Middle frontal gyrus (tissue), 1 donor: Measurements from ENCODE around the gene LRCH1.

ENCODE experiments used
- DNase-seq: peaks from one replicate; pipeline ENCODE4 v3.0.0-alpha.2; 2015; ENCODE audit warnings: low spot score; ENCODE audit errors: extremely low spot score

The LRCH1 gene

DNA sequence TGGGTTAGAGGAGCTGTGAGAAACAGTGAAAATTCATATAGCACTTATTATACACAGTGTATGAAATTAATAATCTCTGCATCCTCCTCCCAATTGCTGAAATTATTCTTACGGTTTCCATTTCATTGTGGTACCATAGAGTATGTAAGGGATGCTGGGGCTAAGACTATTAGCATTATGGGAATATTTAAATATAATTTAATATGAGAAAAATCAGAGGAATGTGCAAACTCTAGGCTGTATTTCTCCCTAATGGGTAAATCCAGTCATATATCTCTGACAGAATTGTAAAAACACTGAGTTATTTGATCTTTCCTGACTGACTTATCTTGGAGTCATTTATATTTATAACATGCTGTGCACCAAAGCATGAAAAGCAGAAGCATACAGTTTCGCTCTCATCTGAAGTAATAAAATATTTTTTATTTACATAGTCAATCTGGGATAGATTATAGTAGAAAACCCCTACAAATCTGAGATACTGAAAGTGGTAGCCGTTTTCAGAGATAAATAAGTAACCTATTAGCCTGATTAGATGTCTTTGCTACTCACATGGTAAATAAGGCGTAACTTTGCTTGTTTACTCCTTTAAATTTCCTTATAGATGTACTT lies 34.9 kb downstream of the LRCH1 start:
- DNase-seq, result no peak

DNA sequence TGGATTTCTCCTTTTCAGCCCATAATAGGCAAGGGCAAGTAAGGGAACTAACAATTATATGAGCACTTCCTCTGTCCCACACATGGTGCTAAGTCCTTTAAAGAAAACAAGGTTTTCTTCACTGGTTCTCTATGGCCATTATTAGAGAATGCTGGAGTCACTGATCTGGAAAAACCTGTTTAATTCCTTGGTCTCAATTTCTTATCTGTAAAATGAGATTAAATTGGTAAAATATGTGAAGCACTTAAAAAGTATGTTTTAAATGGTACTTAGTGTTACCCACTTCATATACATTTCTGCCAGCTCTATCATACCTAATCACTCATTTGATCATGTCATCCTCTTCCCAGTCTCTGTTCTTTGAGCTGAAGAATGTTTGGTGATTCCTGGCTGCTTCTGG lies 39.4 kb downstream of the LRCH1 start:
- no peak for DNase-seq

DNA sequence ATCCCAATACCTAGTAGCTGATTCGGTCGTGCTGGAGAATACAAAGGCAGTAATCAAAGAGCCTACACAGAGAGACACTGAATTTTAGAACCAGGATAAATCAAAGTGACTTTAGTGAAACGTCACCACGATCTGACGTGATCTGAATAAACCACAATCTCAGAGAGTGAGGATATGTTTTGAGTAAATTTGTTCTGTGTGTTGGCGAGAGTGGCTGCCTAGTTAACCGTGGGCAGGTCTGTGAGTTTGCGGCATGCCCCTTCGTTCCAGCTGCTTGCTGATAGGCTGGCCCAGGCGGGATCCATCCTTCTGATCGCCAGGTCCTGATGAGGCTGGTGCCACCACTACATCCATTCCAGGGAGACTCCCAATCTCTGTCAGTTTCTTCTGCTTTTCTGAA lies 40.4 kb downstream of the LRCH1 start:
- no peak for DNase-seq

DNA sequence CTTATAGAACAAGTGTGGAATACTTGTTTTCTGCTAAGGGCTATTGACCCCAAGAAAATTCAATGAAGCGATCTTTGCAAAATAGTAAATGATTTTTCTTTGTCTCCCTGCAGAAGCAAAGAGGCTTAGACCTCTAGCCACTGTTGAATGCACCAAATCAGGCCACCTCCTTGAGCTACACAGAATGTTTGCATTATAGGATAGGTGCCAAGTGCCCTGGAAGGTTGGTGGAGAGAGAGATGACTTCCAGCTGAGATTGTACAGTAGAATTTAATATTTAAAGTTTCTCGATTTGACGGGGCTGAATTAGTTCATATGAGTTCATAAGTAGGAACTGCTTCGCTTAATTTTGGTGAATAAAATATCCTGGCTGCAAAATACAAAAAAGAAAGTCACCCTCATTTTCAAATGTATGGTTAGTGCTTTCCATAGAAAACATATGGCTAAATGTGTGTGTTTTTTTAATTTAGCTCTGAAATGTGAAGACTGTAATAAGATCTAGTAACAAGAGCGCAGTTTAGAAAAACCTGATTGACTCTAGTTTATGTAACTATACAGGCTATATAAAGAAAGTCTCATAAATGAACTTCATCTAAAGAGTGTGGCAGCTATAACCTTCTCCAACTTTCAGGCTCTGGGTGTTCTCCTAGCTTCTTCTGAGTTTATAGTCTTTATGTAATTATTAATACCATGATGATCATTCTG lies 41.6 kb downstream of the LRCH1 start:
- DNase-seq, result no peak

DNA sequence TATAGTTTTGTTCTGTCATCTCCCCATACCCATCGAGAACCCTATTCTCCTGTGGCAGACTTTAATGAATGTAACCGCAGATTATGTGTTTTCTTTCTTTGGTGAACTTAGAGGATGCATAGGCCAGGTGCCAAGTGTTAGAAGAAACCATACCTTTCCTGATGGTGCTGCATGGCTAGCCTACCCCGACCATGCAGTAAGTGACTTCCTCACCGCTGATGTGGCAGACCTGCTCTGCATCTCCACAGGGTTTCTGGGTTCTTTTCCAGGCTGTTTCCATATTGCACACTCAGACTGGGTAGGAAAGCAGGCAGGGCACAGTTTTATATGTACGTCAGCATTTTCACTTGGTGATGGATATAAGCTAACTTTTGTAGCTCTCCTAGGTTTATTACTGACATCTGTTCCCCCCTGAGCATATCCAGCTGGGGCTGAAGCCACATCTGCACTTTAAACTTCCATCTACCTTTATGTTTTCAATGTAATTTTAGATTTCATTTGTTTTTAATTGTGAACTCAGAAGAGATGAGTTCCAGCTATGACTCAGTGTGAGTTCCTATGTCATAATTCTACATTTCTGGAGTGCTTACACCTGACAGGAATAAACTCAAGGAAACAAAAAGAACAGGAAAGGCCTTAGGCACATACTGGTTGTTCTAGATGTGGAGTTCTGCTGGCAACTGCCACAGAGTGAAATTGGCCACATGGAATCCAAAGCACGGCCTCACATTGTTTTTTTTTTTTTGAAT lies 42.3 kb downstream of the LRCH1 start:
- DNase-seq, result no peak

DNA sequence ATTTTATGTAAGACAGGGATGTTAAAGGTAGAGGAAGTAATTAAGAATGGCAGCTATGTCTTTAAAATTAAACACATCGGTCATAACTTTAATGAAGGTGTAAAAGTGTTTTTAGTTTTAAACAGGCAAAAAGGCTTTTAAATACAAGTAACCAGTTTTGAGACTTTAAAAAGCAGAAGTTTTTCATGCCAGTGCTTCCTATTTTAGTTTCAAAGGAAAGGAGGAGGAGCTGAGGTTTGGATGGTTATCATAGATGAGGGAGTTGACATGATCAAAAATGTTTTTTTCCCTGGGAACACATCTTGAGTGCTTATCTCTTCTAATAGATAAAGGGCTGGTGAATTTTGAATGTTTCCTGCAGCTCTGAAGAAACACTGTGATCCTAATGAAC lies 42.9 kb downstream of the LRCH1 start:
- DNase-seq, result no peak

DNA sequence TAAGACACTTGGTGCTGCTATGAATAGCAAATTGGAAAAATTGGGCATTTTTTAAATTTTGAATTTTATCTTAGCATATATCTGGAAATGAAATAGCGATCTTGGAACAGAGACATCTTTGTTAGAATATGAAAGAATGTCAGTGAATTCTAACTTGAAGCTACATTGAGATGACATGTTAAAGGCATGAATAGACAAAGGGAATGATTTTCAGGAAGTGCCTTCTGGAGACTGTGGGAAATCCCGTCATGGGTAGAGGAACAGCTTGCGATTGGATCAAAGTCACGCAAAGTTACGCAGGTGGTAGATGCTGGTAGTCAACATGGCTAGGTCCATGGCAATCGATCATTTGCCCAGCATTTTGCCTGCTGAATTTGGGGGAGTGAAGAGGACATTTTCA lies 43.5 kb downstream of the LRCH1 start:
- no peak for DNase-seq

DNA sequence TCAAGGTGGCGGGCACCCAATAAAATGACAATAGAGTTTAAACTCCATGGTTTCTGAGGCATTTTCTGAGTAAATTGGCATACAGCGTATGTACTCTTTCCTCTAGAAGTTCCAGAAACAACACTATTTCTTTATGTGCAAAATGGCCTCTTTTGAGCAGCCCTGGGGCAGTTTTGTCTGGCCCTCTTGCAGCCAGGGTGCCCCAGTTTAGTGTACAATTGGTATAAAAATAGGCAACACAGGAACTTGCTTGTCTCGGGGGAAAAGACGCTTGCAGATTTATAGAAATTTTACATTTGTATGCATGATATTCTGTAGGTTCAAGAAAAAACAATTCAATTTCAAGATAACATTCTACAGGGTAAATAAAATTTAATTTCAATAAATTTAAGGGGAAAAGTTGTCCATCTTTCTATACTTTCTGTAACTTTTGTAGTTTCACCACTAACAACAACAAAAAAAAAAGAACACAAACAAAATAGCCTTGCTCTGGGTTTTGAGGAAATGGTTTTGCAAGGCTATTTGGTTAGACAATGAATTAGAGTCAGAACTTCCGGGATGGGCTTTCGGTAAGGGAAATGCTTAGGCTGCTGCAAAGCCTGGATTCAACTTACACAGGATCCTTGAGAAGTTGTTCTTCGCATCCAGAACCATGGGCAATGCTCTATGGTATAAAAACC lies 45.3 kb downstream of the LRCH1 start:
- no peak for DNase-seq

DNA sequence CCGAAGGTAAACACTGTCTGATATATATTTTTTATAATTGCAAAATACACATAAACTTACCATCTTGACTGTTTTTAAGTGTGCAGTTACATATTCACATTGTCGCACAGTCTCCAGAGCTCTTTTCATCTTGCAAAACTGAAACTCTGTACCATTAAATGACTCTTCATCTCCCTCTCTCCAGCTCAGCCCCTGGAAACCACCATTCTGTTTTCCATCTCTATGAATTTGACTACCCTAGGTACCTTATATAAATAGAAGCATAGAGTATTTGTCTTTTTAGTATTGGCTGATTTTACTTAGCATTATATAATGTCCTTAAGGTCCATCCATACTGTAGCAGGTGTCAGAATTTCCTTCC lies 45.8 kb downstream of the LRCH1 start:
- DNase-seq, result no peak

DNA sequence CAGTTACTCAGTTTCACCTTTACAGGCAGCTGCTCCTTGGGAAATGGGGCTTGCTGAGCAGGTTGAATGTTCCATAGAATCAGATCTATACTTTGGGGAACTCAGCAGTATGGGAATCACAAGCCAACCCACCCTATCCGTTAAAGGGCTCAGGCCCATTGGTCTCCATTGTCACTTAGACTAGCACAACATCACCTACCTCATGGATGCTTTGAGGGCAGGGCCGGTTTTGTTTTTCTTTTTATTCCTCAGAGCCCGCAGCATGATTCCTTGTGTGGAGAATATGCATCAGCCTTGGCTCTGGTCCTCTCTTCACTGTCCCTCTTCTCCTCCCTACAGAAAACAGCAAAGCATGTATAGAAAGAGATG lies 48.0 kb downstream of the LRCH1 start:
- DNase-seq, result no peak

DNA sequence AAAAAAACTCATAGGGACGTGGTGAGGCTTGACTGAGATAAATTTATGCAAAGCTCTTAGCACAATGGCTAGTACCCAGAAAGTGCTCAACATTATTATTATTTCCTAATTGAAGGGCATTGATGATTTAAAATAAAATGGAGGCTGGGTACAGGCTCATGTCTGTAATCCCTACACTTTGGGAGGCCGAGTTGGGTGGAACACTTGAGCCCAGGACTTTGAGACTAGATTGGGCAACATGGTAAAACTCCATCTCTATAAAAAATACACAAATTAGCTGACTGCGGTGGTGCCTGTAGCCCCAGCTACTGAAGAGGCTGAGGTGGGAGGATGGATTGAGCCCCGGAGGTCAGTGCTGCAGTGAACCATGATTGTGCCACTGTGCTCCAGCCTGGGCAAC lies 49.6 kb downstream of the LRCH1 start:
- DNase-seq, result no peak

DNA sequence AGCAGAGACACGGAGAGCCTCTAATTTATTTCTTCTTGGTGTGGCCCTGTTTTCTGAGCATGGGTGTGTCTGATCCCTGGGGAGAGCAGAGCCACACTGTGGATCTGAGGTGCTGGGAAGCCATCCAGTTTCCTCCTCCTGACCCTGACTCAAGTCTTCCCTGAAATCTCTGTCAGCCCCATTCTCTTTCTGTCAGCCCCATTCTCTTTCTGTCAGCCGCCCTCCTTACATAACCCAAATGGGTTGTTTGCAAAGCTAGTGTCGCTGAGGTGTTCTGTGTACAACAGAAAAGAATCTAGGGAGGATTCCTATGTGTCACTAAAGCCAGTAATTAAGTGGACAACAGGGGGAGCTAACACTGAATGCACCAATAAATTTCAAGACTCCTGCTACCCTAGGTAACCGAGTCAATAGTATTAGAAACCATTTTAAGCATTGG lies 50.2 kb downstream of the LRCH1 start:
- DNase-seq, result no peak

DNA sequence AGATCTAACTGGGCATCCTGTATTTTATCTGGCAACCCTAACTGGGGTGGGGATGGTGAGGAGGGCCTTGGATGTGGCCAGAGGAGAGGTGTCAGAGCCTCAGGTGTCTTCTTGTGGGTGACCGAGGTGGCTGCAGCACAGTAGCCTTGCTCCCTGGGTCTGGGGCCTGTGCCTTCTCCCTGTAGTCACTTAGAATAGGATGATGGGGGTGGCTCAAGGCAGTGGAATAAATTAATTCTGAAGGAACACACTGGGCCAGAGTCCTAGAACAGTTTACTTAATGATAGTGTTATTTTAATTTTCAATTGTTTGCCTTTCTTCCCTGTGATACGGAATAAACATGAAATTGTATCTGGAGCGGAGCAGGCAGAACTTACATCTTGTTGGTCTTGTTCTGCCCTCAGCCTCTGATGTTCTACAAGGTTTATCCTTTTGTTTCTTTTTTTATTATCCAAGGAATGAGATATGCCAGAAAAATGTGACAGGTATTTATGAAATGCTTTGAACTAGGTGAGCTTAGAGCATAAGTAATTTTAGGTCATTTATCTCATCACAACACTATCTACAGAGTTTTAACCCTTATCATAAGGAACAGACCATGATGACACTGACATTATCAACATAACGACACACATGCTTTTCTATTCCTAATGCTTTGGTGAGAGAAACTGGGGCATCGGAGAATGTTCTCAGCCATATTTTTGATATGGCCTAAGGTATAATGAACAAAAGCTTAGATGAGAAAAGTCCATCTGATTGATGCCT lies 51.4 kb downstream of the LRCH1 start:
- no peak for DNase-seq

DNA sequence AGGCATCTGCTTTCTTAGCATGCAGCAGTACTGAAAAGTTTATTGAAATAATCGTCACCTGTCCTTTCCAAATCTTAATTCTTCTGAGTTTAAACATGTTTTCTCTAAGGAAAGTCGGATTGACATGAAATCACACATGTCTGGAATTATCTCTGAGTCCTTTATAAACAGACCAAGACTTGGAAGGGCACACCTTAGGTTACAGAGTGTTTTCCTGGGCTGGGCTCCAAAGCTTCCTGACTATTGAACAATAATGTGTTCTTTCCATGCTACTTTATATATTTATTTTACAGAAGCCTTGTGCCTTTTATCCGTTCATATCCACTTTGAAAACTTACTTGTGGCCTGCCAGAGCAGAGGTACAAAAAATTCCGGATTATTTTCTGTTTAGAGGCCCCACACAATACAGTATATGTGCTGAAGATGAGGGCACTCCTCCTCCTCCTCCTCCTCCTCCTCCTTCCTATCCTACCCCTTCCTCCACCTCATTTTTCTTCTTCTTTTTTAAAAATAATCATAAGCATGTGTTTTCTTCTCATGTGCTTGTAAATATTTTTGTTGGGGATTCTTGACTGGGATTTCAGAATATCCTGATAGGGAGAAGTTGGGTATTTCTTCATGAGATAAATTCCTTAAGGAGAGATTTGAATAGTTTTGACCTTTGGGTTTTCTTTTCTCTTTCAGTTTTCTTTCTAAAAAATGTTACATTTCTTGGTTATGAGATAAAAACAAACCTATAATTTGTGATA lies 52.3 kb downstream of the LRCH1 start:
- no peak for DNase-seq

DNA sequence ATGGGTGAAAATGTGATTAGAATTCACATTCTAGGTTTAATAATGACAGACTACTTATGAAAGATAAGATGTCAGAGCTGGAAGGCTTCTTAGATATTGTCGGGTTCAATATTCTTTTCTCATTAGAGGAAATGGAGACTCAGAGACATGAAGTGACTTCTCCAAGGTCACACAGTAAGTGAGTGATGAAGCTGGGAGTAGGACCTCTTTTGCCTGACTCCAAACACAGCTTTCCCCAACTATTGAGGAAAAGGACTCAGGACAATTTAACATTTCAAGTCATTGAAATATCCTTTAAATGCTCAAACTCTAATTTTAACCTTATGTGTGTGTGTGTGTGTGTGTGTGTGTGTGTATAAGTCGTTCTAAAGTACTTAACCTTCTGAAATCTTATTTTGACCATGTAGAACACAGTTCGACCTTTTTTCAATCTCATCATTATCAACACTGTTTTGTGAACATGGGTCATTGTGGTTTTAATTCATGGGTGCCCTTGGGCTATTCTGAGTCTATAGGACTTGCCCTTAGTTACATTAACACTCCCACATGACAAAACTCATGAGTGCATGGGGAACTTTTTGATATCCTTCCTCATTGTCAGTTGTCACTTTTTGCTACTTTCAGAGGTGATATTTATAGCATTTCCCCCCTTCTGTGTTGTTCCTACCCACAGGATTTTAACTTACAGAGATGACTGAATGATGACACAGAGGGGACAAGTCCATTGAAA lies 53.0 kb downstream of the LRCH1 start:
- DNase-seq, result no peak

DNA sequence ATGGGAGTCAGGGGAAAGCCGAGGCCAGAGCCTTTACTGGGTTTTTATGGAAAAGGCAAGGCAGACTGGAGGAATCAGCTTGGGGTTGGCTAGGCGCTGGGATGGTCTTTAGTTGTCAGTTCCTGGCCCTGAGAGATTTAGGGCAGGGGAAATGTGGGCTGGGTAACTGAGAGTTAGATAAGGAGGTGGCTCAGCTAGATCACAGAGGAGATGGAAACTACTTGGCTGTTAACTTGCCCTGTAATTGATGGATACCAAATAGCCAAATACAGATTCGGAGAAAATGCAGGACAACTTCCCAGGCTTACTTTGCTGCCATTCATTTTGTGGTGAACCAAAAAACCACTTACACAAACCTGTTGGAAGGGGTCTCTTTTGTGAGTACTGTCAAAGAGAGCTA lies 54.0 kb downstream of the LRCH1 start:
- no peak for DNase-seq

DNA sequence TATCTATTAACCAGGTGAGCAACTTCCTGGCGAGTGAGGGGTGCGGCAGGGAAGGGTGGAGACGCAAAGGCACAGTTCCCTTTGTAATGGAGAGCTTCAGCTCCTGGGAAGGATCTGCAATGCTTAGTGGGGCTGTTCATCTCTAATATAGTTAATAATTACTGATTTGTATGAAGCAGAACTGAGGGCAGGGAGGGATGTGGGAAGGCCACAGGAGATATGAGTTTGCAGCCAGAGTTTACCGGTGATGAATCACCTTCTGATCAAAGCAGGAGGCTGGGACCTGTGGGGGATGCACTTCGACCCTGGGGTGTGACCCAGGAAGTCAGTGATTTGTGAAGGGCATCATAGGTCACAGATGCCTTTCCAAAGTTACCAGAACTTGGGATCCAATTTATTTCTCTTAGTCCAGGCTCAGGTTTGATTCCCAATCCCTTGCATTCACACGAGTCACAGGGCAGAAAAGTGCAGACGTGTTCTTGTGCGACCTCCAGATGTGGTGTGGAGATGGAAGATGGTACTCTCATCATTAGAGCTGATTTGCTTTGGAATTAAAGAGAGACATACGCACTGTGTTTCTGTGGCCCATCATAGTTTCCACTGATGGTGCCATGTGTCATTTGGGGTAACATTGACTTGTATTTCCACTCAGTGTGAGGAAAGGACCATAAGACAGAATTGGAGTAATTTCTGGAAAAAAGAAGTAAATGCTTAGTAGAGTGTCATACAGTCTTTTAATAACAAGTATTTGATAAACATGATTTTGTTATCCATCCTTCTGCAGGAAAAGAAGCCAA lies 55.0 kb downstream of the LRCH1 start:
- no peak for DNase-seq

DNA sequence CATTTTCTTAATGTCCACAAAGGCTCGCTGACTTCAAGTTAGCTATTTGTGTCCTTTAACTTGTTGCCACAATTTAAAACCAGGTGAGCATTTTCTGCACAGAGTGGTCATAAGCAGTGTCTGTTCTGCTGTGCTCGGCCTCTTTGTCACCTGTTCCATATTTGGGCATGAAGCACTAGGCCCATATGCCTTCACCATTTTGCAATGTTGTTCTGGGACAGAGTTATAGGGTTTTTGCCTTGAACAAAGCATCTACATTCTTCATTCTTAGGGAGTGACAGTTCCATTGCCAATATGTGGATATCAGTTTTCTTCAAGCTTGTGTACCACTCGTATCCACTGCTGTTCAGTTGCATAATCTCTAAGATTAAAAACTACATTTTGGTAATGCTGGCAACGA lies 56.1 kb downstream of the LRCH1 start:
- no peak for DNase-seq

DNA sequence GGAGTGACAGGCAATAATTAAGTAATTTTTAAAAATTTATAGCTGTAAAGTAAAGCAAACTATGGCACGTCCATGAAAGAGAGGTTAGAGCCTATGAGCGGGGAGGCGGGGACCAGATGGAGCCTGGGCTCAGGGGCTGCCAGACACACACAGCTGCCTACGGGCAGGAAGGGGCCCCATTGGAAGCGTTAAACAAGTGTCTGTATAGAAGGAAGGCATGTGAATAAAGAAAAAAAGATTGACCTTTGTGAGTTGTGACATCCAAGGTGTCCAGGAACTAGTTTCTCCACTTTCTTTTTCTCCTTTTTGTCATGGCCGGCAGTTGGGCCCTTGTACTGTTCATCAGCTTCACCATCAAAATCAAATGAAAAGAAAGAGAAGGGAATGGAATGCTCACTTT lies 56.8 kb downstream of the LRCH1 start:
- no peak for DNase-seq
